Measurements from ENCODE around the gene POTEB.
"Not testable (repeated sequence)": the region's sequence is repeated elsewhere in the genome, so short reads cannot be mapped to it uniquely, and the experiment has no call there.

POTEB gene

GRCh38 chr15:21877635-21878034 lies at the start of gene POTEB:
Gene POTEB, minus strand, starts transcription at chr15:21877735. Its CDS starts 489 bp downstream, at chr15:21877246.
- not testable (repeated sequence) for DNase-seq

- not testable (repeated sequence) for DNase-seq
Observed at GRCh38 chr15:21890955-21891354, 13.4 kb upstream of the POTEB start.

- DNase-seq, result not testable (repeated sequence)
Observed at GRCh38 chr15:21889542-21889941, 12.0 kb upstream of the POTEB start.

GRCh38 chr15:21838831-21839230 lies 38.7 kb downstream of the POTEB start:
- DNase-seq, result not testable (repeated sequence)
